Panc1 (cell line): ENCODE data around the gene PSME1. TPM values are rescaled to one million over a fixed set of nuclear protein-coding genes. Genes with fewer than 3 reads are reported as not detected.

Source experiments
- ATAC-seq: fragments of 200-7000 bp; cut with Tn5 transposase; 2 replicates; pipeline ENCODE4 v1.9.1; 2020; ENCODE audit warnings: mild to moderate bottlenecking, moderate library complexity
- BruUV-seq: library from RNA; stranded (reverse); fragments of 400-500 nt; replicated peaks from 2 replicates; lab custom pipeline; 2021; lab: Mats Ljungman, UMichigan
- CTCF ChIA-PET: fragments of 300-600 bp; sonication (Branson Sonifier 250); formaldehyde crosslinking; loops from one replicate; lab custom pipeline; 2022; ENCODE audit warnings: antibody characterized with exemption; lab: Charles Lee
- POLR2A ChIA-PET: fragments of 300-600 bp; sonication (Branson Sonifier 250); formaldehyde crosslinking; loops from one replicate; lab custom pipeline; 2022; ENCODE audit warnings: antibody characterized with exemption; lab: Charles Lee
- DNase-seq: peaks from one replicate; pipeline ENCODE4 v3.0.0-alpha.2; 2010; ENCODE audit warnings: low read depth, low spot score
- H3K27ac ChIP-seq: 2 replicates; pipeline ENCODE4 v1.5.1; 2011; ENCODE audit warnings: mild to moderate bottlenecking, low read length, inconsistent platforms
- H3K27me3 ChIP-seq: fragments of 200-500 bp; sonication (Bioruptor generic); 2 replicates; pipeline ENCODE4 v1.6.0; 2014; ENCODE audit warnings: low read length, inconsistent platforms; ENCODE audit not compliant: control insufficient read depth, insufficient read depth
- H3K36me3 ChIP-seq: fragments of 200-500 bp; sonication (Bioruptor generic); 2 replicates; pipeline ENCODE4 v1.5.1; 2014; ENCODE audit warnings: inconsistent platforms, mild to moderate bottlenecking, low read length, moderate library complexity; ENCODE audit not compliant: control insufficient read depth, insufficient read depth
- H3K4me1 ChIP-seq: 2 replicates; pipeline ENCODE4 v1.5.1; 2011; ENCODE audit warnings: inconsistent platforms, mild to moderate bottlenecking, low read length, moderate library complexity; ENCODE audit not compliant: control insufficient read depth, insufficient read depth
- H3K4me3 ChIP-seq, 2 experiments: 2 replicates each; pipeline ENCODE4 v1.5.1; 2011 to 2012; ENCODE audit warnings: low read depth in 2 of 2, low read length in 2 of 2, mild to moderate bottlenecking in 2 of 2, inconsistent platforms in 1 of 2, moderate library complexity in 1 of 2
- H3K9me3 ChIP-seq: fragments of 200-500 bp; sonication (Bioruptor generic); 2 replicates; pipeline ENCODE4 v1.5.1; 2014; ENCODE audit warnings: low read depth, mild to moderate bottlenecking, inconsistent platforms, low read length, moderate library complexity; ENCODE audit not compliant: control insufficient read depth, insufficient read depth
- POLR2AphosphoS5 ChIP-seq: IDR thresholded peaks from 2 replicates; pipeline ENCODE4 v1.6.1; 2012; ENCODE audit warnings: mild to moderate bottlenecking, low read depth, low read length, moderate library complexity
- SIN3A ChIP-seq: IDR thresholded peaks from 2 replicates; pipeline ENCODE4 v1.6.1; 2012; ENCODE audit warnings: low read depth, mild to moderate bottlenecking, low read length, moderate library complexity, borderline replicate concordance; ENCODE audit not compliant: insufficient read depth
- TCF7L2 ChIP-seq: IDR thresholded peaks from 2 replicates; pipeline ENCODE4 v1.6.1; 2011; ENCODE audit warnings: mild to moderate bottlenecking, low read depth, low read length, inconsistent platforms
- in situ Hi-C: cut with HindIII; loops from 2 replicates; pipeline ENCODE4 v1.10.0; 2016; ENCODE audit warnings: low sequenced_read_pairs, low pct_unique_long_range_greater_than_20kb
- intact Hi-C: fragments of 100-400 bp; cut with micrococcal nuclease; formaldehyde crosslinking; loops from one replicate; pipeline ENCODE4 v1.10.0; 2022; ENCODE audit not compliant: unreplicated experiment
- total RNA-seq: library from RNA; stranded (reverse); gene quantifications from one replicate; pipeline ENCODE4 v1.2.1, GENCODE V29; 2021; ENCODE audit not compliant: unreplicated experiment
- TF ChIP-seq, protein P1 (sequence below): fragments of 450-650 bp; IDR thresholded peaks from 2 replicates; pipeline ENCODE4 v1.5.1; 2017; ENCODE audit warnings: mild to moderate bottlenecking
- TF ChIP-seq, protein P2 (sequence below), 2 experiments: IDR thresholded peaks; 2 replicates each; pipeline ENCODE4 v1.6.1; 2011 to 2012; ENCODE audit warnings: low read depth in 2 of 2, control low read depth in 1 of 2, low read length in 1 of 2, mild to moderate bottlenecking in 1 of 2, moderate library complexity in 1 of 2; ENCODE audit not compliant: insufficient read depth in 1 of 2

PSME1 gene
- total RNA-seq, 1 experiment from 2014 or later: 130 TPM

DNA sequence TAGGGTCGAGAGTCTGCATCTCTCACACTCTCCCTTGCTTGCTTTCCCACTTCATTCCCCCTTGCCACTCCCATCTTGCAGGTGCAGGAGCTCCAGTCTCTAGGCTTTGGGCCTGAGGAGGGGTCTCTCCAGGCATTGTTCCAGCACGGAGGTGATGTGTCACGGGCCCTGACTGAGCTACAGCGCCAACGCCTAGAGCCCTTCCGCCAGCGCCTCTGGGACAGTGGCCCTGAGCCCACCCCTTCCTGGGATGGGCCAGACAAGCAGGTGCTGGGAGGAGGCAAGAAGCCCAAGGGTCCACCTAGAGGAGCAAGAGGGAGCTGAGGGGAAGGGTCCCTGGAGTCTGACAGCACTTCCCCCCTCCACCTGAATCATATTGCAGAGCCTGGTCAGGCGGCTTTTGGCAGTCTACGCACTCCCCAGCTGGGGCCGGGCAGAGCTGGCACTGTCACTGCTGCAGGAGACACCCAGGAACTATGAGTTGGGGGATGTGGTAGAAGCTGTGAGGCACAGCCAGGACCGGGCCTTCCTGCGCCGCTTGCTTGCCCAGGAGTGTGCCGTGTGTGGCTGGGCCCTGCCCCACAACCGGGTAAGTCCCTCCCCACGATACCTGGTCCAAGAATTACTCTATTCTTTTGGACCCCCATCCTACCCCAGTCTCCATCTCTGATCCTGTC, 15.5 kb downstream of the PSME1 start:
- no TSS peak for BruUV-seq

DNA sequence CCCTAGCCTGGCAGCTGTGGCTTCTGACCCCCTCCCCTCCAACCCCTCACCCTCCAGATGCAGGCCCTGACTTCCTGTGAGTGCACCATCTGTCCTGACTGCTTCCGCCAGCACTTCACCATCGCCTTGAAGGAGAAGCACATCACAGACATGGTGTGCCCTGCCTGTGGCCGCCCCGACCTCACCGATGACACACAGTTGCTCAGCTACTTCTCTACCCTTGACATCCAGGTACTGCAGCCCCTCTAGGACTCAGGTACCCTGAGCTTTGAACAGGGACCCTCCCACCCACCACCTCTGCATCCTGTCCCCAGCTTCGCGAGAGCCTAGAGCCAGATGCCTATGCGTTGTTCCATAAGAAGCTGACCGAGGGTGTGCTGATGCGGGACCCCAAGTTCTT, 19.1 kb downstream of the PSME1 start:
- peaks cover 3% of the 10 kb centered on the region for H3K36me3 ChIP-seq
- CTCF ChIA-PET: no interaction called here
- H3K4me3 ChIP-seq: no peak overlapping the region
- no peaks in the 10 kb centered on the region for H3K27me3 ChIP-seq
- no TSS peak for BruUV-seq
- intact Hi-C loops (no loop called here), in situ Hi-C loops (no loop called here)
- no peaks in the 10 kb centered on the region for H3K4me1 ChIP-seq
- no peak for DNase-seq
- no peak for ATAC-seq
- H3K27ac ChIP-seq: no peak overlapping the region
- POLR2A ChIA-PET: no interaction called here
- TF ChIP-seq TCF7L2 (no peak), POLR2AphosphoS5 (no peak), SIN3A (no peak)
- TF ChIP-seq, protein P1, sequence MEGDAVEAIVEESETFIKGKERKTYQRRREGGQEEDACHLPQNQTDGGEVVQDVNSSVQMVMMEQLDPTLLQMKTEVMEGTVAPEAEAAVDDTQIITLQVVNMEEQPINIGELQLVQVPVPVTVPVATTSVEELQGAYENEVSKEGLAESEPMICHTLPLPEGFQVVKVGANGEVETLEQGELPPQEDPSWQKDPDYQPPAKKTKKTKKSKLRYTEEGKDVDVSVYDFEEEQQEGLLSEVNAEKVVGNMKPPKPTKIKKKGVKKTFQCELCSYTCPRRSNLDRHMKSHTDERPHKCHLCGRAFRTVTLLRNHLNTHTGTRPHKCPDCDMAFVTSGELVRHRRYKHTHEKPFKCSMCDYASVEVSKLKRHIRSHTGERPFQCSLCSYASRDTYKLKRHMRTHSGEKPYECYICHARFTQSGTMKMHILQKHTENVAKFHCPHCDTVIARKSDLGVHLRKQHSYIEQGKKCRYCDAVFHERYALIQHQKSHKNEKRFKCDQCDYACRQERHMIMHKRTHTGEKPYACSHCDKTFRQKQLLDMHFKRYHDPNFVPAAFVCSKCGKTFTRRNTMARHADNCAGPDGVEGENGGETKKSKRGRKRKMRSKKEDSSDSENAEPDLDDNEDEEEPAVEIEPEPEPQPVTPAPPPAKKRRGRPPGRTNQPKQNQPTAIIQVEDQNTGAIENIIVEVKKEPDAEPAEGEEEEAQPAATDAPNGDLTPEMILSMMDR: no peak
- TF ChIP-seq, protein P2, sequence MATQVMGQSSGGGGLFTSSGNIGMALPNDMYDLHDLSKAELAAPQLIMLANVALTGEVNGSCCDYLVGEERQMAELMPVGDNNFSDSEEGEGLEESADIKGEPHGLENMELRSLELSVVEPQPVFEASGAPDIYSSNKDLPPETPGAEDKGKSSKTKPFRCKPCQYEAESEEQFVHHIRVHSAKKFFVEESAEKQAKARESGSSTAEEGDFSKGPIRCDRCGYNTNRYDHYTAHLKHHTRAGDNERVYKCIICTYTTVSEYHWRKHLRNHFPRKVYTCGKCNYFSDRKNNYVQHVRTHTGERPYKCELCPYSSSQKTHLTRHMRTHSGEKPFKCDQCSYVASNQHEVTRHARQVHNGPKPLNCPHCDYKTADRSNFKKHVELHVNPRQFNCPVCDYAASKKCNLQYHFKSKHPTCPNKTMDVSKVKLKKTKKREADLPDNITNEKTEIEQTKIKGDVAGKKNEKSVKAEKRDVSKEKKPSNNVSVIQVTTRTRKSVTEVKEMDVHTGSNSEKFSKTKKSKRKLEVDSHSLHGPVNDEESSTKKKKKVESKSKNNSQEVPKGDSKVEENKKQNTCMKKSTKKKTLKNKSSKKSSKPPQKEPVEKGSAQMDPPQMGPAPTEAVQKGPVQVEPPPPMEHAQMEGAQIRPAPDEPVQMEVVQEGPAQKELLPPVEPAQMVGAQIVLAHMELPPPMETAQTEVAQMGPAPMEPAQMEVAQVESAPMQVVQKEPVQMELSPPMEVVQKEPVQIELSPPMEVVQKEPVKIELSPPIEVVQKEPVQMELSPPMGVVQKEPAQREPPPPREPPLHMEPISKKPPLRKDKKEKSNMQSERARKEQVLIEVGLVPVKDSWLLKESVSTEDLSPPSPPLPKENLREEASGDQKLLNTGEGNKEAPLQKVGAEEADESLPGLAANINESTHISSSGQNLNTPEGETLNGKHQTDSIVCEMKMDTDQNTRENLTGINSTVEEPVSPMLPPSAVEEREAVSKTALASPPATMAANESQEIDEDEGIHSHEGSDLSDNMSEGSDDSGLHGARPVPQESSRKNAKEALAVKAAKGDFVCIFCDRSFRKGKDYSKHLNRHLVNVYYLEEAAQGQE (IDR thresholded peaks at IDR 0.05; ENCODE audit: insufficient read depth in 1 of 2, low read depth in 2 of 2, low read length in 1 of 2): no peak
- no peaks in the 10 kb centered on the region for H3K9me3 ChIP-seq

More for the DNA sequence above, 15.5 kb downstream of the PSME1 start:
- no peak overlapping the region for H3K4me3 ChIP-seq
- H3K9me3 ChIP-seq: no peaks in the 10 kb centered on the region
- H3K27me3 ChIP-seq: no peaks in the 10 kb centered on the region
- intact Hi-C loops: no loop called here
- no peak overlapping the region for H3K27ac ChIP-seq
- peaks cover 6% of the 10 kb centered on the region for H3K36me3 ChIP-seq
- DNase-seq (no peak), ATAC-seq (no peak)
- CTCF ChIA-PET: interaction anchor here (0.6 kb wide), 1 partner anchor 95 kb away, joined by 4 read pairs; no protein-coding TSS in a partner anchor
- TF ChIP-seq, protein P1: no peak
- TF ChIP-seq SIN3A (no peak), TCF7L2 (no peak), POLR2AphosphoS5 (no peak)
- TF ChIP-seq, protein P2 (IDR thresholded peaks at IDR 0.05; ENCODE audit: insufficient read depth in 1 of 2, low read depth in 2 of 2, low read length in 1 of 2): no peak
- POLR2A ChIA-PET: interaction anchor here (0.5 to 0.6 kb wide), 2 partner anchors 15 to 18 kb away, joined by 3 read pairs; partner anchors contain the start of gene PSME1
- H3K4me1 ChIP-seq: no peaks in the 10 kb centered on the region
- in situ Hi-C loops: no loop called here
